Endothelial cell of umbilical vein (primary cell): ENCODE measurements around the gene TCERG1L. TPM values are rescaled to one million over a fixed set of nuclear protein-coding genes. Genes with fewer than 3 reads are reported as not detected.

Experiments used
- BruUV-seq: library from RNA; stranded (reverse); fragments of 400-500 nt; replicated peaks from 2 replicates; lab custom pipeline; 2021; lab: Mats Ljungman, UMichigan
- CTCF ChIA-PET: fragments of 300-600, 350-600 bp; sonication (Branson Sonifier 250); formaldehyde crosslinking; loops from one replicate; lab custom pipeline; 2021; ENCODE audit warnings: antibody characterized with exemption, inconsistent platforms; lab: Charles Lee
- POLR2A ChIA-PET: fragments of 300-600, 350-600 bp; sonication (Branson Sonifier 250); formaldehyde crosslinking; loops from one replicate; lab custom pipeline; 2021; ENCODE audit warnings: antibody characterized with exemption, inconsistent platforms; lab: Charles Lee
- DNase-seq: peaks from one replicate; pipeline ENCODE4 v3.0.0-alpha.2; 2011; ENCODE audit warnings: low read depth, low spot score
- FAIRE-seq: peaks from 2 replicates; lab custom pipeline; 2011; peaks lifted over from hg19 to GRCh38; lab: Jason Lieb, UNC
- H2AFZ ChIP-seq: 2 replicates; pipeline ENCODE4 v1.6.0; 2012; ENCODE audit warnings: low read depth, low read length, control low read depth, inconsistent platforms
- H3K27ac ChIP-seq: 2 replicates; pipeline ENCODE4 v1.5.1; 2011; ENCODE audit warnings: low read depth, mild to moderate bottlenecking, control low read depth, low read length, moderate library complexity; ENCODE audit not compliant: insufficient read depth
- H3K27me3 ChIP-seq, 2 experiments: 2 replicates each; pipeline versions ENCODE4 v1.6.0 to v1.6.1; 2011; ENCODE audit warnings: low read length in 2 of 2, mixed read lengths in 1 of 2; ENCODE audit not compliant: control insufficient read depth in 2 of 2, insufficient read depth in 2 of 2
- H3K36me3 ChIP-seq, 2 experiments: 2 replicates in 1 of 2; 3 replicates in 1 of 2; pipeline ENCODE4 v1.5.1; 2011; ENCODE audit warnings: low read length in 2 of 2, mild to moderate bottlenecking in 1 of 2, moderate library complexity in 1 of 2; ENCODE audit not compliant: control insufficient read depth in 2 of 2, insufficient read depth in 2 of 2; ENCODE audit errors: extremely low read depth in 1 of 2
- H3K4me1 ChIP-seq: 3 replicates; pipeline ENCODE4 v1.5.1; 2011; ENCODE audit warnings: mild to moderate bottlenecking, low read length; ENCODE audit not compliant: control insufficient read depth, insufficient read depth; ENCODE audit errors: extremely low read depth
- H3K4me2 ChIP-seq: 2 replicates; pipeline ENCODE4 v1.6.1; 2011; ENCODE audit warnings: low read length, control low read depth, mixed read lengths; ENCODE audit not compliant: insufficient read depth
- H3K4me3 ChIP-seq, 3 experiments: fragments of 200-600 bp in 1 of 3; sonication (generic), shearing (Covaris generic) in 1 of 3; replicated peaks in 1 of 3; 2 replicates each; pipeline ENCODE4 v1.5.1; 2011 to 2016; ENCODE audit warnings: control low read depth in 3 of 3, low read length in 3 of 3, mild to moderate bottlenecking in 2 of 3, inconsistent platforms in 1 of 3, low read depth in 1 of 3, moderate library complexity in 1 of 3; ENCODE audit not compliant: insufficient read depth in 1 of 3
- H3K79me2 ChIP-seq: 2 replicates; pipeline ENCODE4 v1.6.0; 2012; ENCODE audit warnings: low read length, inconsistent platforms; ENCODE audit not compliant: control insufficient read depth, insufficient read depth
- H3K9ac ChIP-seq: replicated peaks from 2 replicates; pipeline ENCODE3; 2011; ENCODE audit warnings: low read length, control low read depth; ENCODE audit not compliant: insufficient read depth; ENCODE audit errors: extremely low read depth
- H3K9me1 ChIP-seq: replicated peaks from 3 replicates; pipeline ENCODE4 v1.6.0; 2011; ENCODE audit warnings: mild to moderate bottlenecking, low read length; ENCODE audit not compliant: control insufficient read depth, insufficient read depth; ENCODE audit errors: extremely low read depth
- H3K9me3 ChIP-seq: replicated peaks from 2 replicates; pipeline ENCODE4 v1.5.1; 2012; ENCODE audit warnings: low read length, inconsistent platforms; ENCODE audit not compliant: control insufficient read depth, insufficient read depth
- H4K20me1 ChIP-seq: replicated peaks from 2 replicates; pipeline ENCODE3; 2011; ENCODE audit warnings: mild to moderate bottlenecking, low read length; ENCODE audit not compliant: control insufficient read depth, insufficient read depth; ENCODE audit errors: extremely low read depth
- CTCF ChIP-seq, 2 donors: IDR thresholded peaks; 1 replicate in 1 of 2; 2 replicates in 1 of 2; pipeline ENCODE4 v1.5.1; 2011; ENCODE audit warnings: low read length in 2 of 2, mild to moderate bottlenecking in 2 of 2, moderate library complexity in 2 of 2, control low read depth in 1 of 2, inconsistent platforms in 1 of 2, low read depth in 1 of 2; ENCODE audit not compliant: insufficient read depth in 1 of 2; ENCODE audit errors: extremely low read depth in 1 of 2
- EZH2 ChIP-seq: IDR thresholded peaks from 2 replicates; pipeline ENCODE4 v1.6.1; 2012; ENCODE audit warnings: borderline replicate concordance, low read depth, mild to moderate bottlenecking, moderate library complexity, low read length, inconsistent platforms; ENCODE audit not compliant: severe bottlenecking
- GATA2 ChIP-seq: IDR thresholded peaks from 2 replicates; pipeline ENCODE4 v1.7.0; 2011; ENCODE audit warnings: low read depth, mild to moderate bottlenecking, moderate library complexity, mixed read lengths, low read length; ENCODE audit not compliant: insufficient read length, insufficient read depth
- JUN ChIP-seq: IDR thresholded peaks from 2 replicates; pipeline ENCODE4 v1.6.1; 2011; ENCODE audit warnings: borderline replicate concordance, low read depth; ENCODE audit not compliant: insufficient read length, insufficient read depth
- MAX ChIP-seq: IDR thresholded peaks from 2 replicates; pipeline ENCODE4 v1.6.1; 2011; ENCODE audit not compliant: insufficient read depth, insufficient read length
- POLR2A ChIP-seq: IDR thresholded peaks from 2 replicates; pipeline ENCODE4 v1.6.1; 2012; ENCODE audit warnings: low read depth, mild to moderate bottlenecking, control low read depth, low read length
- POLR2AphosphoS5 ChIP-seq: IDR thresholded peaks from 2 replicates; pipeline ENCODE4 v1.6.1; 2012; ENCODE audit warnings: low read depth, mild to moderate bottlenecking, control low read depth, low read length, moderate library complexity; ENCODE audit not compliant: insufficient read depth
- dilution Hi-C: fragments of 300-500 bp; cut with MboI; formaldehyde crosslinking; loops from one replicate; pipeline ENCODE4 v1.15.0; 2019; ENCODE audit warnings: low sequenced_read_pairs; ENCODE audit not compliant: extremely low pct_ligation_motif_present
- intact Hi-C: fragments of 100-400 bp; cut with micrococcal nuclease; formaldehyde crosslinking; loops from one replicate; pipeline ENCODE4 v1.10.0; 2022
- polyA plus RNA-seq, 4 experiments: library from polyadenylated mRNA; depleted of rRNA in 3 of 4; stranded (reverse) in 3 of 4; unstranded in 1 of 4; fragments of >200 nt; gene quantifications; 2 replicates each; pipeline versions ENCODE4 v1.2.1 to v1.2.3, GENCODE V29; 2011 to 2012; ENCODE audit warnings: missing spikeins in 1 of 4
- total RNA-seq: library from RNA; stranded (reverse); gene quantifications from 2 replicates; pipeline ENCODE4 v1.2.3, GENCODE V29; 2021

Gene TCERG1L
- total and polyA plus RNA-seq, 2 donors (not counting 3 experiments of a cell fraction or from before 2014, with no cell fraction given): not detected

- Histone ChIP-seq H2AFZ (no peak overlapping the region), H3K4me1 (no peaks in the 10 kb centered on the region), H3K9me1 (no peaks in the 10 kb centered on the region), H3K4me3 (no peak overlapping the region), H3K9me3 (peaks cover 9% of the 10 kb centered on the region), H3K27ac (no peak overlapping the region), H3K4me2 (no peak overlapping the region), H3K27me3 (no peaks in the 10 kb centered on the region), H3K9ac (no peak overlapping the region), H4K20me1 (no peaks in the 10 kb centered on the region), H3K79me2 (no peaks in the 10 kb centered on the region), H3K36me3 (no peaks in the 10 kb centered on the region)
- intact Hi-C loops: no loop called here
- no peak for TF ChIP-seq POLR2AphosphoS5
- TF ChIP-seq CTCF (IDR thresholded peaks at IDR 0.05; ENCODE audit: extremely low read depth in 1 of 2, insufficient read depth in 1 of 2, low read depth in 1 of 2, low read length in 2 of 2): no peak
- TF ChIP-seq POLR2A: no peak
- TF ChIP-seq MAX: no peak
- no peak for TF ChIP-seq JUN
- no peak for TF ChIP-seq GATA2
- no peak for TF ChIP-seq EZH2
- dilution Hi-C loops: no loop called here
- BruUV-seq: no TSS peak
- no peak for FAIRE-seq
- ChIA-PET POLR2A (no interaction called here), CTCF (no interaction called here)
- DNase-seq: no peak
These were observed 152.8 kb downstream of the TCERG1L start for GRCh38 chr10:131158695-131159094.
